NT2/D1 (cell line): ENCODE data around the gene MAGI1.
A peak's percentile ranks its signal among the peaks of the same experiment; 100 is the strongest.
"Not testable (repeated sequence)": the region's sequence is repeated elsewhere in the genome, so short reads cannot be mapped to it uniquely, and the experiment has no call there.

Experiments used
- DNase-seq: peaks from one replicate; pipeline ENCODE4 v3.0.0-alpha.2; 2011; ENCODE audit warnings: low read depth, low spot score
- H3K27me3 ChIP-seq: 2 replicates; pipeline ENCODE4 v1.6.0; 2011; ENCODE audit warnings: mild to moderate bottlenecking; ENCODE audit not compliant: insufficient read length, insufficient read depth
- H3K36me3 ChIP-seq: 2 replicates; pipeline ENCODE4 v1.6.1; 2011; ENCODE audit warnings: mild to moderate bottlenecking, low read length, mixed read lengths; ENCODE audit not compliant: insufficient read depth, insufficient read length
- H3K4me1 ChIP-seq: 2 replicates; pipeline ENCODE4 v1.5.1; 2011; ENCODE audit not compliant: insufficient read depth, insufficient read length
- H3K4me3 ChIP-seq: 2 replicates; pipeline ENCODE4 v1.5.1; 2011; ENCODE audit warnings: low read depth; ENCODE audit not compliant: insufficient read length
- H3K9ac ChIP-seq: 2 replicates; pipeline ENCODE4 v1.6.0; 2011; ENCODE audit warnings: low read depth; ENCODE audit not compliant: insufficient read length
- H3K9me3 ChIP-seq: 2 replicates; pipeline ENCODE4 v1.5.1; 2011; ENCODE audit warnings: mild to moderate bottlenecking, low read length; ENCODE audit not compliant: insufficient read depth
- SUZ12 ChIP-seq: IDR thresholded peaks from 2 replicates; pipeline ENCODE4 v1.6.1; 2011; ENCODE audit not compliant: insufficient read length, insufficient read depth; ENCODE audit errors: extremely low read depth
- YY1 ChIP-seq: IDR thresholded peaks from 2 replicates; pipeline ENCODE4 v1.6.1; 2011; ENCODE audit not compliant: insufficient read length, insufficient read depth
- ZNF274 ChIP-seq: IDR thresholded peaks from 2 replicates; pipeline ENCODE4 v1.6.1; 2011; ENCODE audit warnings: mild to moderate bottlenecking, low read depth, low read length

The MAGI1 gene

GRCh38 chr3:65720989-65721737 is 317.6 kb downstream of the MAGI1 start:
- DNase-seq = no peak

GRCh38 chr3:65719639-65720038 is 319.1 kb downstream of the MAGI1 start:
- not testable (repeated sequence) for H3K36me3 ChIP-seq, H3K4me1 ChIP-seq, DNase-seq, H3K9me3 ChIP-seq, H3K27me3 ChIP-seq, H3K9ac ChIP-seq, H3K4me3 ChIP-seq

More at GRCh38 chr3:65720989-65721737, 317.6 kb downstream of the MAGI1 start:
- Histone ChIP-seq H3K36me3 (no peaks in the 10 kb centered on the region), H3K4me3 (no peak overlapping the region), H3K27me3 (no peaks in the 10 kb centered on the region), H3K9ac (no peak overlapping the region), H3K4me1 (no peaks in the 10 kb centered on the region), H3K9me3 (no peaks in the 10 kb centered on the region)
- no peak for TF ChIP-seq YY1
- TF ChIP-seq ZNF274 = no peak
- TF ChIP-seq SUZ12 = no peak

- no peak overlapping the region for H3K9ac ChIP-seq
- no peaks in the 10 kb centered on the region for H3K4me1 ChIP-seq
- H3K27me3 ChIP-seq = no peaks in the 10 kb centered on the region
- H3K9me3 ChIP-seq = no peaks in the 10 kb centered on the region
- H3K4me3 ChIP-seq = no peak overlapping the region
- no peak for TF ChIP-seq YY1
- TF ChIP-seq ZNF274 = no peak
- no peak for TF ChIP-seq SUZ12
- DNase-seq = no peak
- no peaks in the 10 kb centered on the region for H3K36me3 ChIP-seq
Measured at GRCh38 chr3:65717676-65718346, 320.9 kb downstream of the MAGI1 start.

GRCh38 chr3:65716071-65716751 is 322.5 kb downstream of the MAGI1 start:
- H3K27me3 ChIP-seq = no peaks in the 10 kb centered on the region
- no peak overlapping the region for H3K4me3 ChIP-seq
- no peak overlapping the region for H3K9ac ChIP-seq
- no peaks in the 10 kb centered on the region for H3K4me1 ChIP-seq
- H3K36me3 ChIP-seq = no peaks in the 10 kb centered on the region
- no peaks in the 10 kb centered on the region for H3K9me3 ChIP-seq
- no peak for TF ChIP-seq ZNF274
- TF ChIP-seq YY1 = no peak
- no peak for TF ChIP-seq SUZ12
- DNase-seq = no peak

GRCh38 chr3:65714134-65714533 is 324.6 kb downstream of the MAGI1 start:
- Histone ChIP-seq H3K4me1 (no peaks in the 10 kb centered on the region), H3K9me3 (no peaks in the 10 kb centered on the region), H3K9ac (no peak overlapping the region), H3K36me3 (no peaks in the 10 kb centered on the region), H3K4me3 (no peak overlapping the region), H3K27me3 (no peaks in the 10 kb centered on the region)
- no peak for TF ChIP-seq ZNF274
- TF ChIP-seq YY1 = no peak
- TF ChIP-seq SUZ12 = no peak
- no peak for DNase-seq

- no peaks in the 10 kb centered on the region for H3K27me3 ChIP-seq
- DNase-seq = peak; percentile 49
- no peaks in the 10 kb centered on the region for H3K36me3 ChIP-seq
- no peaks in the 10 kb centered on the region for H3K4me1 ChIP-seq
- H3K9ac ChIP-seq = no peak overlapping the region
- H3K4me3 ChIP-seq = no peak overlapping the region
- TF ChIP-seq ZNF274 = no peak
- TF ChIP-seq SUZ12 = no peak
- no peak for TF ChIP-seq YY1
- H3K9me3 ChIP-seq = no peaks in the 10 kb centered on the region
Measured at GRCh38 chr3:65713016-65713415, 325.7 kb downstream of the MAGI1 start.

- Histone ChIP-seq H3K36me3 (no peaks in the 10 kb centered on the region), H3K9me3 (no peaks in the 10 kb centered on the region), H3K9ac (no peak overlapping the region), H3K4me1 (no peaks in the 10 kb centered on the region), H3K4me3 (no peak overlapping the region), H3K27me3 (no peaks in the 10 kb centered on the region)
- DNase-seq = no peak
- no peak for TF ChIP-seq SUZ12
- no peak for TF ChIP-seq YY1
- no peak for TF ChIP-seq ZNF274
Measured at GRCh38 chr3:65712140-65712539, 326.6 kb downstream of the MAGI1 start.
